HepG2 (cell line): ENCODE measurements around the gene ALDOA. TPM values are rescaled to one million over a fixed set of nuclear protein-coding genes. Genes with fewer than 3 reads are reported as not detected.

ENCODE experiments used
- ATAC-seq: fragments of 200-7000 bp; cut with Tn5 transposase; 3 replicates; pipeline ENCODE4 v1.9.1; 2020; ENCODE audit warnings: mild to moderate bottlenecking, moderate library complexity
- BruUV-seq: library from RNA; stranded (reverse); fragments of 400-500 nt; replicated peaks from 2 replicates; lab custom pipeline; 2021; lab: Mats Ljungman, UMichigan
- CTCF ChIA-PET: fragments of 300-600 bp; formaldehyde crosslinking; extraction: SDS; loops from one replicate; lab custom pipeline; 2021; ENCODE audit warnings: low total read pairs, inconsistent platforms, low intra/inter-chr PET ratio; lab: Yijun Ruan, JAX
- POLR2A ChIA-PET: fragments of 350-600 bp; sonication (Branson Sonifier 250); formaldehyde crosslinking; loops from one replicate; lab custom pipeline; 2020; ENCODE audit warnings: antibody characterized with exemption, inconsistent platforms; lab: Yijun Ruan, JAX
- DNase-seq: peaks from one replicate; pipeline ENCODE4 v3.0.0-alpha.2; 2015; ENCODE audit warnings: low spot score
- FAIRE-seq: peaks from 3 replicates; lab custom pipeline; 2011; peaks lifted over from hg19 to GRCh38; lab: Jason Lieb, UNC
- H2AFZ ChIP-seq: one replicate; pipeline ENCODE4 v1.6.1; 2011; ENCODE audit warnings: low read length, inconsistent platforms
- H3K27ac ChIP-seq: fragments of 300-600 bp; 3 replicates; pipeline ENCODE4 v1.8.0; 2011; ENCODE audit warnings: mixed run types, mild to moderate bottlenecking, mixed read lengths, low read length, inconsistent platforms; ENCODE audit not compliant: insufficient read depth; ENCODE audit errors: extremely low read length
- H3K27me3 ChIP-seq, 2 experiments: fragments of 200-600 bp in 1 of 2; 2 replicates in 1 of 2; 3 replicates in 1 of 2; pipeline versions ENCODE4 v1.6.0 to v1.8.0; 2011; ENCODE audit warnings: low read length in 2 of 2, mild to moderate bottlenecking in 2 of 2, moderate library complexity in 2 of 2, inconsistent platforms in 1 of 2; ENCODE audit not compliant: insufficient read depth in 2 of 2, control insufficient read depth in 1 of 2
- H3K36me3 ChIP-seq, 2 experiments: fragments of 200-600 bp in 1 of 2; replicated peaks in 1 of 2; 2 replicates in 1 of 2; 3 replicates in 1 of 2; pipeline versions ENCODE4 v1.5.1 to v1.8.0; 2011; ENCODE audit warnings: low read length in 2 of 2, inconsistent platforms in 1 of 2; ENCODE audit not compliant: insufficient read depth in 2 of 2, control insufficient read depth in 1 of 2
- H3K4me1 ChIP-seq: 2 replicates; pipeline ENCODE4 v1.5.1; 2012; ENCODE audit warnings: low read length, inconsistent platforms; ENCODE audit not compliant: insufficient read depth
- H3K4me2 ChIP-seq: 2 replicates; pipeline ENCODE4 v1.6.0; 2011; ENCODE audit warnings: low read depth, low read length, inconsistent platforms
- H3K4me3 ChIP-seq, 3 experiments: fragments of 200-600 bp in 1 of 3; sonication (generic), shearing (Covaris generic) in 1 of 3; replicated peaks in 1 of 3; 2 replicates each; pipeline ENCODE4 v1.5.1; 2011 to 2016; ENCODE audit warnings: low read length in 3 of 3, inconsistent platforms in 2 of 3, low read depth in 2 of 3, mild to moderate bottlenecking in 2 of 3, control low read depth in 1 of 3, mixed read lengths in 1 of 3; ENCODE audit not compliant: insufficient read depth in 1 of 3
- H3K79me2 ChIP-seq: one replicate; pipeline ENCODE4 v1.6.1; 2011; ENCODE audit warnings: low read length, inconsistent platforms; ENCODE audit not compliant: insufficient read depth
- H3K9ac ChIP-seq: 2 replicates; pipeline ENCODE4 v1.6.0; 2011; ENCODE audit warnings: mild to moderate bottlenecking, low read depth, low read length, inconsistent platforms; ENCODE audit not compliant: insufficient read depth
- H3K9me3 ChIP-seq: 2 replicates; pipeline ENCODE4 v1.5.1; 2012; ENCODE audit warnings: mild to moderate bottlenecking, low read length
- H4K20me1 ChIP-seq: 2 replicates; pipeline ENCODE4 v1.6.0; 2011; ENCODE audit warnings: inconsistent platforms, mild to moderate bottlenecking, low read length, moderate library complexity; ENCODE audit not compliant: insufficient read depth
- DZIP1 ChIP-seq: sonication (generic); formaldehyde crosslinking; IDR thresholded peaks from 2 replicates; pipeline ENCODE4 v1.5.0; 2020; ENCODE audit warnings: mild to moderate bottlenecking, missing genetic modification reagents
- FOXO4 ChIP-seq: sonication (generic); formaldehyde crosslinking; conservative IDR thresholded peaks from 2 replicates; pipeline ENCODE4 v1.8.1; 2023; ENCODE audit warnings: missing genetic modification reagents
- FOXP1 ChIP-seq, 2 experiments: fragments of 450-650 bp in 1 of 2; IDR thresholded peaks; 2 replicates each; pipeline ENCODE4 v1.6.1; 2017 to 2018; ENCODE audit warnings: antibody characterized with exemption in 1 of 2
- HOXA7 ChIP-seq: sonication (generic); formaldehyde crosslinking; IDR thresholded peaks from 2 replicates; pipeline ENCODE4 v1.8.1; 2022; ENCODE audit warnings: mild to moderate bottlenecking, missing genetic modification reagents, moderate library complexity
- IKZF1 ChIP-seq: fragments of 450-650 bp; IDR thresholded peaks from 2 replicates; pipeline ENCODE4 v1.7.1; 2016
- MAFK ChIP-seq, 2 experiments: IDR thresholded peaks in 1 of 2; conservative IDR thresholded peaks in 1 of 2; 2 replicates each; pipeline ENCODE4 v1.6.1; 2011; ENCODE audit warnings: improper control_type of control experiment in 2 of 2, low read length in 2 of 2
- MYPOP ChIP-seq: sonication (generic); formaldehyde crosslinking; IDR thresholded peaks from 2 replicates; pipeline ENCODE4 v1.8.1; 2023; ENCODE audit warnings: mild to moderate bottlenecking, moderate library complexity, missing genetic modification reagents
- NKX3-1 ChIP-seq: sonication (generic); formaldehyde crosslinking; IDR thresholded peaks from 2 replicates; pipeline ENCODE4 v1.5.0; 2020; ENCODE audit warnings: missing genetic modification reagents
- ONECUT2 ChIP-seq: sonication (generic); formaldehyde crosslinking; IDR thresholded peaks from 2 replicates; pipeline ENCODE4 v1.4.0; 2020; ENCODE audit warnings: missing genetic modification reagents
- POLR2AphosphoS5 ChIP-seq: IDR thresholded peaks from 2 replicates; pipeline ENCODE4 v1.6.1; 2012; ENCODE audit warnings: low read depth, low read length
- RFXANK ChIP-seq: IDR thresholded peaks from 2 replicates; pipeline ENCODE4 v1.6.1; 2016
- SP5 ChIP-seq: IDR thresholded peaks from 2 replicates; pipeline ENCODE4 v1.6.1; 2016; ENCODE audit warnings: low read depth, borderline replicate concordance
- ZFP82 ChIP-seq: sonication (generic); formaldehyde crosslinking; IDR thresholded peaks from 2 replicates; pipeline ENCODE4 v1.5.1; 2020; ENCODE audit warnings: mild to moderate bottlenecking, missing genetic modification reagents, borderline replicate concordance
- ZNF329 ChIP-seq: sonication (generic); formaldehyde crosslinking; IDR thresholded peaks from 2 replicates; pipeline ENCODE4 v1.9.0; 2021; ENCODE audit warnings: low read depth, mild to moderate bottlenecking, missing genetic modification reagents
- ZNF362 ChIP-seq: sonication (generic); formaldehyde crosslinking; IDR thresholded peaks from 2 replicates; pipeline ENCODE4 v1.4.0; 2020; ENCODE audit warnings: missing genetic modification reagents, mild to moderate bottlenecking, borderline replicate concordance
- ZNF550 ChIP-seq: sonication (generic); formaldehyde crosslinking; IDR thresholded peaks from 2 replicates; pipeline ENCODE4 v1.4.0; 2020; ENCODE audit warnings: mild to moderate bottlenecking, missing genetic modification reagents, borderline replicate concordance
- ZNF672 ChIP-seq: sonication (generic); formaldehyde crosslinking; IDR thresholded peaks from 2 replicates; pipeline ENCODE4 v1.8.1; 2022; ENCODE audit warnings: missing genetic modification reagents
- ZNF777 ChIP-seq: sonication (generic); formaldehyde crosslinking; IDR thresholded peaks from 2 replicates; pipeline ENCODE4 v1.4.0; 2020; ENCODE audit warnings: missing genetic modification reagents
- ZNF788 ChIP-seq: sonication (generic); formaldehyde crosslinking; IDR thresholded peaks from 2 replicates; pipeline ENCODE4 v1.5.0; 2020; ENCODE audit warnings: mild to moderate bottlenecking, missing genetic modification reagents, borderline replicate concordance
- WGBS: methylation state at CpG from one replicate; pipeline ENCODE4 v1.1.6; 2017; ENCODE audit warnings: low lambda C conversion rate; 5-methylcytosine and 5-hydroxymethylcytosine counted together
- in situ Hi-C: cut with HindIII; loops from 2 replicates; pipeline ENCODE4 v1.10.0; 2017; ENCODE audit warnings: low pct_unique_long_range_greater_than_20kb; ENCODE audit not compliant: extremely low pct_ligation_motif_present
- intact Hi-C: fragments of 100-400 bp; cut with micrococcal nuclease; formaldehyde crosslinking; loops from one replicate; pipeline ENCODE4 v1.10.0; 2022; ENCODE audit not compliant: unreplicated experiment
- polyA plus RNA-seq, 8 experiments: library from polyadenylated mRNA; depleted of rRNA in 3 of 8; stranded (reverse) in 7 of 8; unstranded in 1 of 8; fragments of >200 nt; fragmentation: Illumina TruSeq in 4 of 8; extraction: Trizol in 4 of 8; gene quantifications; 2 replicates each; pipeline versions ENCODE4 v1.2.1 to v1.2.3, GENCODE V29; 2011 to 2016; ENCODE audit warnings: low read depth in 4 of 8, missing spikeins in 1 of 8, mixed read lengths in 1 of 8; ENCODE audit not compliant: insufficient read depth in 1 of 8
- total RNA-seq, 5 experiments: library from RNA; depleted of rRNA; stranded (reverse); fragments of >200 nt; fragmentation: Illumina TruSeq; extraction: Trizol; gene quantifications; 2 replicates each; pipeline ENCODE4 v1.2.3, GENCODE V29; 2016; ENCODE audit warnings: low read depth in 1 of 5

The ALDOA gene
- total and polyA plus RNA-seq, 2 of the 13 experiments (the other 11 are each of a cell fraction or from before 2014, with no cell fraction given), result 925 to 1,884 TPM

GRCh38 chr16:30040221-30040620 lies 25.3 kb upstream of the ALDOA start:
- POLR2A ChIA-PET, result no interaction called here
- ATAC-seq, result no peak

More at GRCh38 chr16:30040221-30040620, 25.3 kb upstream of the ALDOA start:
- in situ Hi-C loops, result no loop called here
- Histone ChIP-seq H2AFZ (no peak overlapping the region), H3K9me3 (no peaks in the 10 kb centered on the region), H3K4me2 (no peak overlapping the region), H3K27me3 (peaks cover 0 to 16% of the 10 kb centered on the region in 2 experiments; a peak in 2 of 5 replicates), H3K27ac (no peak overlapping the region), H3K79me2 (no peaks in the 10 kb centered on the region), H3K4me1 (peaks cover 8% of the 10 kb centered on the region; the same call in 1 of the 2 replicates), H3K36me3 (no peaks in the 10 kb centered on the region), H3K4me3 (no peak overlapping the region), H4K20me1 (no peaks in the 10 kb centered on the region), H3K9ac (no peak overlapping the region)
- DNase-seq (no peak), FAIRE-seq (no peak)
- 22% methylated on average over 5 of the region's 5 CpGs for WGBS
- TF ChIP-seq FOXP1 (IDR thresholded peaks at IDR 0.05), result no peak
- TF ChIP-seq FOXP1 (CRISPR knock-in tag; IDR thresholded peaks at IDR 0.05), result no peak
- TF ChIP-seq ZNF329 (CRISPR knock-in tag), result no peak
- TF ChIP-seq NKX3-1 (CRISPR knock-in tag), result no peak
- no peak for TF ChIP-seq ZNF788
- TF ChIP-seq IKZF1, result no peak
- TF ChIP-seq MYPOP (CRISPR knock-in tag), result no peak
- TF ChIP-seq ZNF550 (CRISPR knock-in tag), result no peak
- no peak for TF ChIP-seq FOXO4 (CRISPR knock-in tag)
- TF ChIP-seq MAFK (conservative IDR thresholded peaks at IDR 0.05 in 1 of 2, IDR thresholded peaks at IDR 0.05 in 1 of 2; ENCODE audit: low read length in 2 of 2), result no peak
- no peak for TF ChIP-seq DZIP1 (CRISPR knock-in tag)
- TF ChIP-seq ZNF362 (CRISPR knock-in tag), result no peak
- no peak for TF ChIP-seq SP5 (CRISPR knock-in tag)
- TF ChIP-seq HOXA7 (CRISPR knock-in tag), result no peak
- TF ChIP-seq ZNF672 (CRISPR knock-in tag), result no peak
- TF ChIP-seq POLR2AphosphoS5, result no peak
- TF ChIP-seq ZFP82, result no peak
- no peak for TF ChIP-seq ONECUT2 (CRISPR knock-in tag)
- TF ChIP-seq RFXANK (CRISPR knock-in tag), result no peak
- TF ChIP-seq ZNF777 (CRISPR knock-in tag), result no peak
- CTCF ChIA-PET, result no interaction called here
- no TSS peak for BruUV-seq
- intact Hi-C loops, result no loop called here
